Ishikawa (cell line): Measurements from ENCODE around the gene PRR33.

ENCODE experiments used
- CEBPB ChIP-seq: IDR thresholded peaks from 2 replicates; pipeline ENCODE4 v1.6.1; 2012
- CREB1 ChIP-seq: IDR thresholded peaks from 2 replicates; pipeline ENCODE4 v1.6.1; 2012; ENCODE audit warnings: low read depth
- EGR1 ChIP-seq: IDR thresholded peaks from 2 replicates; pipeline ENCODE4 v1.6.1; 2012
- EP300 ChIP-seq: IDR thresholded peaks from 2 replicates; pipeline ENCODE4 v1.6.1; 2012; ENCODE audit warnings: borderline replicate concordance
- FOXM1 ChIP-seq: IDR thresholded peaks from 2 replicates; pipeline ENCODE4 v1.6.1; 2012; ENCODE audit warnings: low read depth, borderline replicate concordance
- NFIC ChIP-seq: IDR thresholded peaks from 2 replicates; pipeline ENCODE4 v1.6.1; 2012
- RAD21 ChIP-seq: IDR thresholded peaks from 2 replicates; pipeline ENCODE4 v1.6.1; 2012; ENCODE audit warnings: low read depth
- TAF1 ChIP-seq: IDR thresholded peaks from 2 replicates; pipeline ENCODE4 v1.6.1; 2012; ENCODE audit warnings: low read depth, mild to moderate bottlenecking
- TCF12 ChIP-seq: IDR thresholded peaks from 2 replicates; pipeline ENCODE4 v1.6.1; 2012; ENCODE audit warnings: low read depth
- TEAD4 ChIP-seq: IDR thresholded peaks from 2 replicates; pipeline ENCODE4 v1.6.1; 2012
- YY1 ChIP-seq: IDR thresholded peaks from 2 replicates; pipeline ENCODE4 v1.6.1; 2012; ENCODE audit warnings: low read depth
- ZBTB7A ChIP-seq: IDR thresholded peaks from 2 replicates; pipeline ENCODE4 v1.6.1; 2012; ENCODE audit warnings: low read depth
- TF ChIP-seq, protein P1 (sequence below): IDR thresholded peaks from 2 replicates; pipeline ENCODE4 v1.6.1; 2012
- TF ChIP-seq, protein P2 (sequence below): IDR thresholded peaks from 2 replicates; pipeline ENCODE4 v1.6.1; 2012; ENCODE audit warnings: low read depth, mild to moderate bottlenecking
- TF ChIP-seq, protein P3 (sequence below): IDR thresholded peaks from 2 replicates; pipeline ENCODE4 v1.6.1; 2012

PRR33 gene

DNA sequence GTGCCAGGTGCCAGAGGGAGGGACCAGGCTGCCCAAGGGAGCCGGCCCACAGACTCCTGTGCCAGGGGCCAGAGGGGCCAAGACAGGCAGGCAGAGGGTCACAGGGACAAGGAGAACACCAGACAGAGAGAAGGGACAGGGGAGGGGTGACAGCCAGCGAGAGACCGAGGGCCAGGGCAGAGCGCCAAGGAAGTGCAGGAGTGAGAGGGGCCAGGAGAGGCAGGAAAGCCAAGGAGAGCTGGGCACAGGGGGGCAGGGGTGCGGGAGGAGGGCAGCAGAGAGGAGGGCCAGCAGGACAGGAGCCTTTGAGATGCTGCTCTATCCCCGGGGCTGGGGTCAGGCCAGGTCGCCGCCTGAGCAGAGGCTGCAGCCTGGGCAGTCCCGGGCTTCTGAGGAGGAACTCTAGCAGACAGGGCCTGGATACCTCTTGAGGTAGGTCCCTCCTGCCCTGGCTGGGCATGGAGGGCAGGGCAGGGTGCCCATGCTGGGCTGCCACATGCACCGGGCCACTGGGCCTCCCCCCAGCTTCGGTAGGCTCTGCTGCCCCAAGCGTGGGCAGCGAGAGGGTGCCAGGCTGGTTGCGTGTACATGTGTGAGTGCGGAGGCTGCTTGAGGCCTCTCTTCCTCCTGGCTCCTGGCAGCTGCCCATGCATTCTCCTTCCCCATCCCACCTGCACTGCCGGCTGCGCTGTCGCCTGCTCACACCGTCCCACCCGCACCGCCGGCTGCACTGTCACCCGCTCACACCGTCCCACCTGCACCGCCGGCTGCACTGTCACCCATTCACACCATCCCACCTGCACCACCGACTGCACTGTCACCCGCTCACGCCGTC, 26.6 kb downstream of the PRR33 start:
- TF ChIP-seq, protein P1, sequence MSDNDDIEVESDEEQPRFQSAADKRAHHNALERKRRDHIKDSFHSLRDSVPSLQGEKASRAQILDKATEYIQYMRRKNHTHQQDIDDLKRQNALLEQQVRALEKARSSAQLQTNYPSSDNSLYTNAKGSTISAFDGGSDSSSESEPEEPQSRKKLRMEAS = no peak
- no peak for TF ChIP-seq CREB1
- TF ChIP-seq ZBTB7A = no peak
- TF ChIP-seq CEBPB = no peak
- no peak for TF ChIP-seq FOXM1
- TF ChIP-seq NFIC = no peak
- TF ChIP-seq, protein P2, sequence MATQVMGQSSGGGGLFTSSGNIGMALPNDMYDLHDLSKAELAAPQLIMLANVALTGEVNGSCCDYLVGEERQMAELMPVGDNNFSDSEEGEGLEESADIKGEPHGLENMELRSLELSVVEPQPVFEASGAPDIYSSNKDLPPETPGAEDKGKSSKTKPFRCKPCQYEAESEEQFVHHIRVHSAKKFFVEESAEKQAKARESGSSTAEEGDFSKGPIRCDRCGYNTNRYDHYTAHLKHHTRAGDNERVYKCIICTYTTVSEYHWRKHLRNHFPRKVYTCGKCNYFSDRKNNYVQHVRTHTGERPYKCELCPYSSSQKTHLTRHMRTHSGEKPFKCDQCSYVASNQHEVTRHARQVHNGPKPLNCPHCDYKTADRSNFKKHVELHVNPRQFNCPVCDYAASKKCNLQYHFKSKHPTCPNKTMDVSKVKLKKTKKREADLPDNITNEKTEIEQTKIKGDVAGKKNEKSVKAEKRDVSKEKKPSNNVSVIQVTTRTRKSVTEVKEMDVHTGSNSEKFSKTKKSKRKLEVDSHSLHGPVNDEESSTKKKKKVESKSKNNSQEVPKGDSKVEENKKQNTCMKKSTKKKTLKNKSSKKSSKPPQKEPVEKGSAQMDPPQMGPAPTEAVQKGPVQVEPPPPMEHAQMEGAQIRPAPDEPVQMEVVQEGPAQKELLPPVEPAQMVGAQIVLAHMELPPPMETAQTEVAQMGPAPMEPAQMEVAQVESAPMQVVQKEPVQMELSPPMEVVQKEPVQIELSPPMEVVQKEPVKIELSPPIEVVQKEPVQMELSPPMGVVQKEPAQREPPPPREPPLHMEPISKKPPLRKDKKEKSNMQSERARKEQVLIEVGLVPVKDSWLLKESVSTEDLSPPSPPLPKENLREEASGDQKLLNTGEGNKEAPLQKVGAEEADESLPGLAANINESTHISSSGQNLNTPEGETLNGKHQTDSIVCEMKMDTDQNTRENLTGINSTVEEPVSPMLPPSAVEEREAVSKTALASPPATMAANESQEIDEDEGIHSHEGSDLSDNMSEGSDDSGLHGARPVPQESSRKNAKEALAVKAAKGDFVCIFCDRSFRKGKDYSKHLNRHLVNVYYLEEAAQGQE = no peak
- TF ChIP-seq TAF1 = no peak
- no peak for TF ChIP-seq YY1
- TF ChIP-seq, protein P3, sequence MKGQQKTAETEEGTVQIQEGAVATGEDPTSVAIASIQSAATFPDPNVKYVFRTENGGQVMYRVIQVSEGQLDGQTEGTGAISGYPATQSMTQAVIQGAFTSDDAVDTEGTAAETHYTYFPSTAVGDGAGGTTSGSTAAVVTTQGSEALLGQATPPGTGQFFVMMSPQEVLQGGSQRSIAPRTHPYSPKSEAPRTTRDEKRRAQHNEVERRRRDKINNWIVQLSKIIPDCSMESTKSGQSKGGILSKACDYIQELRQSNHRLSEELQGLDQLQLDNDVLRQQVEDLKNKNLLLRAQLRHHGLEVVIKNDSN = no peak
- no peak for TF ChIP-seq EGR1
- no peak for TF ChIP-seq RAD21
- TF ChIP-seq TEAD4 = no peak
- TF ChIP-seq TCF12 = no peak
- TF ChIP-seq EP300 = no peak

DNA sequence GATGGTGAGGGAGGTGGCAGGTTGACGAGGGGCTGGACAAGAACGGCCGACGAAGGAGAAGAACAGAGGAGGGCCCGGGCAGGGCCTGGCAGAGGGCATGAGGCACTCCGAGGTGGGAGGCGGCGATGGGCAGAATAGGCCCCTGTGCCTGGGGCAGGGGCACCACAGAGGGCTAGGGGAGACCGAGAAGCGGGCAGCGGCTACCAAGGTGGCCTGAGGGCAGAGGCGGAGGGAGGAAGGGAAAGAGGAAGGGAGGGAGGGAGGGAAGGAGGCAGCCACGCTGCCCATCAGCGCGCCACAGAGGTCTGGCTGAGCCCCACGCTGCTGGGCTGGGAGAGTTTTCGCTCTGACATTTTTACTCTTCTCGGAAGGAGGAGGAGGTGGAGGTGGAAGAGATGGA, 27.5 kb downstream of the PRR33 start:
- TF ChIP-seq, protein P2 = no peak
- TF ChIP-seq, protein P3 = no peak
- TF ChIP-seq TAF1 (no peak), YY1 (no peak)
- TF ChIP-seq, protein P1 = no peak

DNA sequence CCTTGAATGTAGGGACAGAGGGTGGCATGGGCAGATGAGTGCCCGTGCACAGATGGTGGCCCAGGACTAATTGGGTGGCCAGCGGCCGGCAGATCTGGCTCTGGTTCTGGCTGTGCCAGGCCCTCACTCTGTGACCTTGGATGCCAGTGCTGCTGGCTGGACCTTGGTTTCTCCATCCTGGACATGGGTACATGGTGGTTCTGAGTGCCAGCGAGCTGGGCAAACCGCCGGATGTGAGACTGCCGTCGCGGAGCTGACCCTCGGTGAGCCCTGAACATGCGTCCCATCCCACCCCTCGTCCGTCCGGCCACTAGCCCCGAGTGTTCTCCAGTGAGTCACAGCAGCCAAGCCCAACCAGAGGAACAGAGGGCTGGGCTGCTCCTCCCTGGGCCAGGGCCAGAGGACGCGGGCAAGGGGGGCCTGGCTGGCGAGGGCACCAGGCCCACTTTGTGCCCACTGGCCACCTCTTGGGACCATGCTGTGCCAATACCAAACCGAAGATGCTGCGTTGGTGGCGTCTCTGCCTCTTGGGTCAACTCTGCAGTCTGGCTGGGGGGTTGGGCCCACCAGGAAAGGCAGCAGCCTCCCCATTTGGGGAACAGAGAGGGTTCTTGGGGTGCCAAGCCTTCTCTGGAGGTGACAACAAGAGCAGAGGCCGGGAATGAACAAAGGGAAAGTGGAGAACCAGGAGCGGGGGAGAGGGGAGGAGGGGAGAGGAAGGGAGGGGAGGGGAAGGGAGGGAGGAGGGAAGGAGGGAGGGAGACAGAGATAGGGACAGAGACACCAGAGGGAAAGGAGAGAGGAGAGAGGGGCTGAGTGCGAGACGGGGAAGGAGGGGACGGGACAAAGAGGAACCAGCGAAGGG, 28.1 kb downstream of the PRR33 start:
- TF ChIP-seq, protein P3 = no peak
- TF ChIP-seq, protein P2 = no peak
- no peak for TF ChIP-seq TEAD4
- TF ChIP-seq YY1 = no peak
- TF ChIP-seq TAF1 = no peak
- TF ChIP-seq FOXM1 = no peak
- TF ChIP-seq NFIC = peak; percentile 70
- TF ChIP-seq ZBTB7A = peak; percentile 65; the same call in 1 of the 2 replicates
- TF ChIP-seq EP300 = no peak
- TF ChIP-seq, protein P1 = peak; percentile 58
- TF ChIP-seq TCF12 = no peak
- TF ChIP-seq CEBPB = no peak
- TF ChIP-seq EGR1 = no peak
